ENCODE data around the gene TGFBR3. TPM values are rescaled to one million over a fixed set of nuclear protein-coding genes. Genes with fewer than 3 reads are reported as not detected.

TGFBR3 gene
- total RNA-seq, 4 donors from 2014 or later: 37.3 to 61.7 (median 48.4) TPM

GRCh38 chr1:91757763-91758460, 128.0 kb downstream of the TGFBR3 start:
- Histone ChIP-seq H3K4me1 (peaks cover 49 to 56% of the 10 kb centered on the region in 2 donors), H3K4me3 (no peak overlapping the region), H3K27ac (peak overlapping the region; percentile 57 to 75 (median 73)), H3K27me3 (no peaks in the 10 kb centered on the region), H3K36me3 (no peaks in the 10 kb centered on the region), H3K9me3 (no peaks in the 10 kb centered on the region)
- peak in 1 of 2 donors; percentile 60 for DNase-seq
- intact Hi-C loops (cut with DNase I; ENCODE audit: low total_unique reads) (loop anchor here (5.0 kb wide), 1 partner anchor 89 kb away; no protein-coding TSS in a partner anchor), in situ Hi-C loops (cut with MboI; ENCODE audit: low sequenced_read_pairs in 4 of 4) (no loop called here)
- TF ChIP-seq POLR2A (IDR thresholded peaks at IDR 0.05): no peak
- TF ChIP-seq CTCF (IDR thresholded peaks at IDR 0.05 in 4 of 5, conservative IDR thresholded peaks at IDR 0.05 in 1 of 5): no peak
- ATAC-seq: peak; percentile 61 to 63

GRCh38 chr1:91755702-91756287, 130.2 kb downstream of the TGFBR3 start:
- Histone ChIP-seq H3K4me1 (peaks cover 52 to 61% of the 10 kb centered on the region in 2 donors), H3K27ac (peak overlapping the region; percentile 65 to 73 (median 72)), H3K9me3 (no peaks in the 10 kb centered on the region), H3K27me3 (no peaks in the 10 kb centered on the region), H3K36me3 (no peaks in the 10 kb centered on the region), H3K4me3 (no peak overlapping the region)
- ATAC-seq: no peak
- no peak for DNase-seq
- TF ChIP-seq CTCF (IDR thresholded peaks at IDR 0.05 in 4 of 5, conservative IDR thresholded peaks at IDR 0.05 in 1 of 5) (no peak), POLR2A (IDR thresholded peaks at IDR 0.05) (no peak)
- intact Hi-C loops (cut with DNase I; ENCODE audit: low total_unique reads): loop anchor here (5.0 kb wide), 1 partner anchor 92 kb away; no protein-coding TSS in a partner anchor
- in situ Hi-C loops (cut with MboI; ENCODE audit: low sequenced_read_pairs in 4 of 4): no loop called here

GRCh38 chr1:91754816-91755580, 131.0 kb downstream of the TGFBR3 start:
- Histone ChIP-seq H3K4me3 (no peak overlapping the region), H3K27ac (peak overlapping the region; percentile 65 to 73 (median 72)), H3K36me3 (no peaks in the 10 kb centered on the region), H3K27me3 (no peaks in the 10 kb centered on the region), H3K9me3 (no peaks in the 10 kb centered on the region), H3K4me1 (peaks cover 52 to 61% of the 10 kb centered on the region in 2 donors)
- in situ Hi-C loops (cut with MboI; ENCODE audit: low sequenced_read_pairs in 4 of 4) (no loop called here), intact Hi-C loops (cut with DNase I; ENCODE audit: low total_unique reads) (loop anchor here (5.0 kb wide), 1 partner anchor 92 kb away; no protein-coding TSS in a partner anchor)
- ATAC-seq (peak; percentile 68 to 74), DNase-seq (peak in 1 of 2 donors; percentile 68)
- TF ChIP-seq POLR2A (IDR thresholded peaks at IDR 0.05): no peak
- no peak for TF ChIP-seq CTCF (IDR thresholded peaks at IDR 0.05 in 4 of 5, conservative IDR thresholded peaks at IDR 0.05 in 1 of 5)

- ATAC-seq: no peak
- peaks cover 52 to 62% of the 10 kb centered on the region in 2 donors for H3K4me1 ChIP-seq
Observed at GRCh38 chr1:91754348-91754747, 131.6 kb downstream of the TGFBR3 start.

More at GRCh38 chr1:91754348-91754747, 131.6 kb downstream of the TGFBR3 start:
- H3K27me3 ChIP-seq: no peaks in the 10 kb centered on the region
- in situ Hi-C loops (cut with MboI; ENCODE audit: low sequenced_read_pairs in 4 of 4): no loop called here
- H3K27ac ChIP-seq: peak overlapping the region; percentile 65 to 73 (median 72)
- H3K9me3 ChIP-seq: no peaks in the 10 kb centered on the region
- H3K36me3 ChIP-seq: no peaks in the 10 kb centered on the region
- intact Hi-C loops (cut with DNase I; ENCODE audit: low total_unique reads): no loop called here
- no peak overlapping the region for H3K4me3 ChIP-seq
- no peak for DNase-seq
- no peak for TF ChIP-seq POLR2A (IDR thresholded peaks at IDR 0.05)
- TF ChIP-seq CTCF (IDR thresholded peaks at IDR 0.05 in 4 of 5, conservative IDR thresholded peaks at IDR 0.05 in 1 of 5): no peak

Data from gastrocnemius medialis (tissue), 4 donors.